HepG2 (cell line): ENCODE results near the gene TRABD. TPM values are rescaled to one million over a fixed set of nuclear protein-coding genes. Genes with fewer than 3 reads are reported as not detected.

Source experiments
- ARNT2 ChIP-seq: sonication (generic); formaldehyde crosslinking; IDR thresholded peaks from 2 replicates; pipeline ENCODE4 v1.8.0; 2022; ENCODE audit warnings: mild to moderate bottlenecking, low read depth, missing genetic modification reagents, moderate library complexity
- CAMTA2 ChIP-seq: sonication (generic); formaldehyde crosslinking; IDR thresholded peaks from 2 replicates; pipeline ENCODE4 v1.4.0; 2020; ENCODE audit warnings: mild to moderate bottlenecking, missing genetic modification reagents, borderline replicate concordance
- CHCHD3 ChIP-seq: sonication (generic); formaldehyde crosslinking; IDR thresholded peaks from 2 replicates; pipeline ENCODE4 v1.8.0; 2022; ENCODE audit warnings: mild to moderate bottlenecking, missing genetic modification reagents, moderate library complexity
- ELK4 ChIP-seq: sonication (generic); formaldehyde crosslinking; IDR thresholded peaks from 2 replicates; pipeline ENCODE4 v1.9.0; 2021; ENCODE audit warnings: missing genetic modification reagents, borderline replicate concordance
- HDAC1 ChIP-seq: sonication (generic); formaldehyde crosslinking; IDR thresholded peaks from 2 replicates; pipeline ENCODE4 v1.5.1; 2020; ENCODE audit warnings: mild to moderate bottlenecking, missing genetic modification reagents
- HNRNPUL1 ChIP-seq: fragments of 200-400 bp; formaldehyde crosslinking; IDR thresholded peaks from 2 replicates; pipeline ENCODE4 v1.6.1; 2017; ENCODE audit warnings: low read depth, mild to moderate bottlenecking, low read length, moderate library complexity
- JUN ChIP-seq: sonication (generic); formaldehyde crosslinking; IDR thresholded peaks from 2 replicates; pipeline ENCODE4 v1.4.0; 2020; ENCODE audit warnings: mild to moderate bottlenecking, missing genetic modification reagents
- MTF1 ChIP-seq: sonication (generic); formaldehyde crosslinking; IDR thresholded peaks from 2 replicates; pipeline ENCODE4 v1.5.0; 2020; ENCODE audit warnings: missing genetic modification reagents
- SAP130 ChIP-seq: IDR thresholded peaks from 2 replicates; pipeline ENCODE4 v1.6.1; 2016; ENCODE audit warnings: low read depth
- SMAD1 ChIP-seq: sonication (generic); formaldehyde crosslinking; IDR thresholded peaks from 2 replicates; pipeline ENCODE4 v1.4.0; 2020; ENCODE audit warnings: missing genetic modification reagents, low read depth, mild to moderate bottlenecking, borderline replicate concordance
- SOX6 ChIP-seq, 2 experiments: fragments of 450-650 bp in 1 of 2; sonication (generic) in 1 of 2; formaldehyde crosslinking in 1 of 2; IDR thresholded peaks; 2 replicates each; pipeline versions ENCODE4 v1.4.0 to v1.6.1; 2017 to 2020; ENCODE audit warnings: antibody characterized with exemption in 1 of 2, mild to moderate bottlenecking in 1 of 2, missing genetic modification reagents in 1 of 2
- ZBTB38 ChIP-seq: sonication (generic); formaldehyde crosslinking; IDR thresholded peaks from 2 replicates; pipeline ENCODE4 v1.5.1; 2020; ENCODE audit warnings: mild to moderate bottlenecking, missing genetic modification reagents
- ZNF256 ChIP-seq: sonication (generic); formaldehyde crosslinking; conservative IDR thresholded peaks from 2 replicates; pipeline ENCODE4 v1.4.0; 2020; ENCODE audit warnings: missing genetic modification reagents
- ZNF274 ChIP-seq: sonication (generic); formaldehyde crosslinking; IDR thresholded peaks from 2 replicates; pipeline ENCODE4 v1.5.1; 2020; ENCODE audit warnings: mild to moderate bottlenecking, missing genetic modification reagents
- ZNF414 ChIP-seq: sonication (generic); formaldehyde crosslinking; IDR thresholded peaks from 2 replicates; pipeline ENCODE4 v1.5.0; 2020; ENCODE audit warnings: missing genetic modification reagents
- ZNF431 ChIP-seq: sonication (generic); formaldehyde crosslinking; IDR thresholded peaks from 2 replicates; pipeline ENCODE4 v1.9.0; 2022; ENCODE audit warnings: missing genetic modification reagents, low read depth, mild to moderate bottlenecking, borderline replicate concordance
- ZNF446 ChIP-seq: sonication (generic); formaldehyde crosslinking; IDR thresholded peaks from 2 replicates; pipeline ENCODE4 v1.5.0; 2020; ENCODE audit warnings: mild to moderate bottlenecking, missing genetic modification reagents
- ZNF451 ChIP-seq: sonication (generic); formaldehyde crosslinking; IDR thresholded peaks from 2 replicates; pipeline ENCODE4 v1.5.0; 2020; ENCODE audit warnings: mild to moderate bottlenecking, missing genetic modification reagents
- ZNF501 ChIP-seq: sonication (generic); formaldehyde crosslinking; IDR thresholded peaks from 2 replicates; pipeline ENCODE4 v1.5.1; 2020; ENCODE audit warnings: mild to moderate bottlenecking, moderate library complexity, missing genetic modification reagents
- ZNF639 ChIP-seq: conservative IDR thresholded peaks from 2 replicates; pipeline ENCODE4 v1.6.1; 2018; ENCODE audit warnings: missing genetic modification reagents
- ZNF766 ChIP-seq: sonication (generic); formaldehyde crosslinking; IDR thresholded peaks from 2 replicates; pipeline ENCODE4 v1.5.0; 2020; ENCODE audit warnings: missing genetic modification reagents, borderline replicate concordance
- ZNF772 ChIP-seq: sonication (generic); formaldehyde crosslinking; IDR thresholded peaks from 2 replicates; pipeline ENCODE4 v1.5.0; 2020; ENCODE audit warnings: mild to moderate bottlenecking, missing genetic modification reagents
- polyA plus RNA-seq, 8 experiments: library from polyadenylated mRNA; depleted of rRNA in 3 of 8; stranded (reverse) in 7 of 8; unstranded in 1 of 8; fragments of >200 nt; fragmentation: Illumina TruSeq in 4 of 8; extraction: Trizol in 4 of 8; gene quantifications; 2 replicates each; pipeline versions ENCODE4 v1.2.1 to v1.2.3, GENCODE V29; 2011 to 2016; ENCODE audit warnings: low read depth in 4 of 8, missing spikeins in 1 of 8, mixed read lengths in 1 of 8; ENCODE audit not compliant: insufficient read depth in 1 of 8
- total RNA-seq, 5 experiments: library from RNA; depleted of rRNA; stranded (reverse); fragments of >200 nt; fragmentation: Illumina TruSeq; extraction: Trizol; gene quantifications; 2 replicates each; pipeline ENCODE4 v1.2.3, GENCODE V29; 2016; ENCODE audit warnings: low read depth in 1 of 5
- TF ChIP-seq, protein P1 (sequence below): sonication (generic); formaldehyde crosslinking; conservative IDR thresholded peaks from 2 replicates; pipeline ENCODE4 v1.4.0; 2020; ENCODE audit warnings: missing genetic modification reagents

The TRABD gene
- total and polyA plus RNA-seq, 2 of the 13 experiments (the other 11 are each of a cell fraction or from before 2014, with no cell fraction given), result 21.5 to 28.9 TPM

DNA sequence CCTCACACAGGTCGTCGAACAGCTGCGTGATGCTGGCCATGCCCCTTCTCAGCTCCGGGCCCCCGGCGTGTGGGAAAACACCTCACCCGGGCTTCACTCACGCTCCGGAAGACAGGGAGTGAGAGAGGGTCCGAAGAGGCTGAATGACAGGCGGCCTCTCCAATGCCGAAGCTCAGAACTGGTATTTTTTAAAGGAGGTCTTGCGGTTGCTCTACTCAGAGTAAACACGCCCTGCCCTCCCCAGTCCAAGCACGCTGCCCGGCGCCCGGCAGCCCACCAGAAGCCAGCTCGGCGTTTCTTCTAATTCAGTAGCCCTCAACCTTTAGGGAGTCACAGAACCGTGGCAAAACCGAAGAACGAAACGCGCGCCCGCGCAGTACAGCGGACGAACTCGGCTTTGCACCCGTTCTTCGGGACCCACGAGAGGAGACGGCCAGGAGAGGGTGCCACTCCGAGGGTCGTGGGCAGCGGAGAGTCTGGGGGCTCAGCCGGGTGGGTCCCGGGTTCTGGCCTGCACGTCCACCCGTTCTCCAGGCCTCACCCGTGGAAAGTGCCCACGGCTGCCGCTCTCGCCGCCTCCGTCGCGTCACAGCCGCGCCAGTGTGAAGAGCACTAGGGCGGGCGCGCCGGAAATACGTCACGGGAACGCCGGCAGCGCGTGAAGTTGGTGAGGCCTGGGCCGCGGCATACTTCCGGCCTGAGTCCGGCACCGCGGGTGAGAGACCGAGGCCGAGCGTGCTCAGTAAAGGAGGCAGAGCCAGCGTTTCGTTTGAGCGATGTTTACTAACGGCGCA, 58.9 kb downstream of the TRABD start, which contains the start of gene TUBGCP6 (continued):
- no peak for TF ChIP-seq ELK4 (CRISPR knock-in tag)
- peak; percentile 74; the same call in 1 of the 2 replicates for TF ChIP-seq ZBTB38
- no peak for TF ChIP-seq CAMTA2
- TF ChIP-seq ZNF639 (CRISPR knock-in tag), result peak; percentile 65
- peak; percentile 71; the same call in 1 of the 2 replicates for TF ChIP-seq ZNF274 (CRISPR knock-in tag)
- peak; percentile 32; the same call in 1 of the 2 replicates for TF ChIP-seq ZNF766 (CRISPR knock-in tag)
- 0 out of 2 replicates have a peak, but pooled peaks have one; percentile 22 for TF ChIP-seq ZNF414 (CRISPR knock-in tag)
- TF ChIP-seq ZNF256 (CRISPR knock-in tag), result peak; percentile 30; the same call in 1 of the 2 replicates
- peak; percentile 82; the same call in 1 of the 2 replicates for TF ChIP-seq SMAD1 (CRISPR knock-in tag)
- no peak for TF ChIP-seq SOX6 (IDR thresholded peaks at IDR 0.05)
- peak; percentile 75 for TF ChIP-seq SOX6 (CRISPR knock-in tag; IDR thresholded peaks at IDR 0.05)
- 0 out of 2 replicates have a peak, but pooled peaks have one; percentile 27 for TF ChIP-seq ZNF431 (CRISPR knock-in tag)
- TF ChIP-seq, protein P1, sequence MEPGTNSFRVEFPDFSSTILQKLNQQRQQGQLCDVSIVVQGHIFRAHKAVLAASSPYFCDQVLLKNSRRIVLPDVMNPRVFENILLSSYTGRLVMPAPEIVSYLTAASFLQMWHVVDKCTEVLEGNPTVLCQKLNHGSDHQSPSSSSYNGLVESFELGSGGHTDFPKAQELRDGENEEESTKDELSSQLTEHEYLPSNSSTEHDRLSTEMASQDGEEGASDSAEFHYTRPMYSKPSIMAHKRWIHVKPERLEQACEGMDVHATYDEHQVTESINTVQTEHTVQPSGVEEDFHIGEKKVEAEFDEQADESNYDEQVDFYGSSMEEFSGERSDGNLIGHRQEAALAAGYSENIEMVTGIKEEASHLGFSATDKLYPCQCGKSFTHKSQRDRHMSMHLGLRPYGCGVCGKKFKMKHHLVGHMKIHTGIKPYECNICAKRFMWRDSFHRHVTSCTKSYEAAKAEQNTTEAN, result peak; percentile 25; the same call in 1 of the 2 replicates
- peak; percentile 91; the same call in 1 of the 2 replicates for TF ChIP-seq ZNF446 (CRISPR knock-in tag)
- TF ChIP-seq MTF1 (CRISPR knock-in tag), result no peak
- peak; percentile 74; the same call in 1 of the 2 replicates for TF ChIP-seq JUN
- TF ChIP-seq CHCHD3 (CRISPR knock-in tag), result peak; percentile 62; the same call in 1 of the 2 replicates
- peak; percentile 67 for TF ChIP-seq ZNF772
- TF ChIP-seq ZNF451 (CRISPR knock-in tag), result no peak
- no peak for TF ChIP-seq HNRNPUL1
- peak; percentile 95 for TF ChIP-seq ZNF501 (CRISPR knock-in tag)
- peak; percentile 99 for TF ChIP-seq HDAC1 (CRISPR knock-in tag)
- peak; percentile 96 for TF ChIP-seq SAP130 (CRISPR knock-in tag)
- TF ChIP-seq ARNT2, result peak; percentile 83
